Measurements from ENCODE around the gene ARL3. TPM values are rescaled to one million over a fixed set of nuclear protein-coding genes. Genes with fewer than 3 reads are reported as not detected.

Gene ARL3
- total and polyA plus RNA-seq, 2 of the 4 experiments (the other 2 are of a cell fraction): 5.0 to 14.3 TPM

DNA sequence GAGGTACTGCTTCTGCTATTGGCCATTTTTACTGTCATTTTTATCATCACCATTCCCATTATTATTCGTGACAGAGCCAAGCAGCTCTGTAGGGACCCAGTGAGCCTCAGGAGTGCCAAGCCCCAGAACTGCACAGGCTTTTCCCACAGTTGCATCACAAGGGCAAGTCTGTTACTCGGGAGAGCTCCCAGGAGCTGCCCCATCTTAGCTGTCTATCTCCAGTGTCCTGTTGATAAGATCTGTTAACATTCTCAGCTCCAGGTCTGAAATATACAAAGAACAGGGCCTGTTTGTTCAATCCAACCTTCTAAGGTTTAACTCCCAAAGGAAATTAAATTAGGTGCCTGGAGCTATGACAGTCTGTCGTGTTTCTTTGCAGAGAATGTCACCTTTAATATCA is 90.1 kb downstream of the ARL3 start (continued):
- no peak for TF ChIP-seq RFX5 (IDR thresholded peaks at IDR 0.05; ENCODE audit: low read depth, low read length)
- no peak for TF ChIP-seq CEBPB (IDR thresholded peaks at IDR 0.05; ENCODE audit: low read depth, low read length)
- no peak for TF ChIP-seq MXI1 (IDR thresholded peaks at IDR 0.05; ENCODE audit: borderline replicate concordance, low read depth, low read length)
- no peak for TF ChIP-seq RCOR1 (IDR thresholded peaks at IDR 0.05; ENCODE audit: insufficient replicate concordance, low read length)

Other genes starting within 250 kb of the ARL3 start
- gene ACTR1A, start 211.7 kb downstream of the ARL3 start, total RNA-seq (2012; rRNA removed): 126 and 157 TPM in 2 replicates
- 142 and 155 TPM in 2 replicates for gene ACTR1A, start 211.7 kb downstream of the ARL3 start, polyA plus RNA-seq (2012; rRNA removed)
- 2.2 TPM in 2 replicates for gene SUFU, start 210.4 kb downstream of the ARL3 start, total RNA-seq (2012; rRNA removed)
- 10.0 and 11.0 TPM in 2 replicates for gene SUFU, start 210.4 kb downstream of the ARL3 start, polyA plus RNA-seq (2012; rRNA removed)
- 25.5 and 30.0 TPM in 2 replicates for gene TRIM8, start 69.9 kb downstream of the ARL3 start, total RNA-seq (2012; rRNA removed)
- gene TRIM8, start 69.9 kb downstream of the ARL3 start, polyA plus RNA-seq (2012; rRNA removed): 124 and 126 TPM in 2 replicates
- 4.2 and 11.7 TPM in 2 replicates for gene SFXN2, start 239 bp upstream of the ARL3 start, total RNA-seq (2012; rRNA removed)
- 6.9 TPM in 2 replicates for gene SFXN2, start 239 bp upstream of the ARL3 start, polyA plus RNA-seq (2012; rRNA removed)
- 29.2 and 31.0 TPM in 2 replicates for gene WBP1L, start 29.6 kb upstream of the ARL3 start, total RNA-seq (2012; rRNA removed)
- gene WBP1L, start 29.6 kb upstream of the ARL3 start, polyA plus RNA-seq (2012; rRNA removed): 20.7 and 22.2 TPM in 2 replicates
- gene CYP17A1, start 123.0 kb upstream of the ARL3 start, total RNA-seq (2012; rRNA removed): not detected in 2 replicates
- not detected in 2 replicates for gene CYP17A1, start 123.0 kb upstream of the ARL3 start, polyA plus RNA-seq (2012; rRNA removed)
- gene BORCS7, start 139.9 kb upstream of the ARL3 start, total RNA-seq (2012; rRNA removed): 8.8 and 20.3 TPM in 2 replicates
- 17.4 and 19.4 TPM in 2 replicates for gene BORCS7, start 139.9 kb upstream of the ARL3 start, polyA plus RNA-seq (2012; rRNA removed)
- gene AS3MT, start 155.1 kb upstream of the ARL3 start, total RNA-seq (2012; rRNA removed): 3.6 and 7.5 TPM in 2 replicates
- gene AS3MT, start 155.1 kb upstream of the ARL3 start, polyA plus RNA-seq (2012; rRNA removed): 2.1 and 2.7 TPM in 2 replicates
- gene CNNM2, start 203.9 kb upstream of the ARL3 start, total RNA-seq (2012; rRNA removed): 5.6 and 6.4 TPM in 2 replicates
- gene CNNM2, start 203.9 kb upstream of the ARL3 start, polyA plus RNA-seq (2012; rRNA removed): 4.7 and 5.6 TPM in 2 replicates

Data from IMR-90 (cell line).